Upper lobe of left lung (tissue), 4 donors: ENCODE results near the gene FDXR.

ENCODE experiments used
- CTCF ChIP-seq, 6 experiments: fragments of 450-650 bp in 4 of 6; fragments of 200-600 bp in 2 of 6; sonication (generic) in 2 of 6; IDR thresholded peaks; one replicate each; pipeline ENCODE4 v1.5.1; 2016 to 2019; ENCODE audit warnings: antibody characterized with exemption in 6 of 6
- EP300 ChIP-seq, 4 donors: sonication (generic); formaldehyde crosslinking; IDR thresholded peaks; one replicate each; pipeline ENCODE4 v1.5.1; 2017; ENCODE audit warnings: antibody characterized with exemption in 4 of 4, control low read depth in 2 of 4
- POLR2A ChIP-seq, 4 donors: fragments of 450-650 bp; IDR thresholded peaks; one replicate each; pipeline ENCODE4 v1.5.1; 2016 to 2017; ENCODE audit warnings: antibody characterized with exemption in 4 of 4, mild to moderate bottlenecking in 2 of 4
- POLR2AphosphoS5 ChIP-seq, 2 donors: sonication (generic); formaldehyde crosslinking; IDR thresholded peaks; one replicate each; pipeline ENCODE4 v1.5.1; 2017; ENCODE audit warnings: antibody characterized with exemption in 2 of 2

GRCh38 chr17:74842146-74842598 lies 30.6 kb downstream of the FDXR start:
- TF ChIP-seq CTCF (IDR thresholded peaks at IDR 0.05) = no peak
- no peak for TF ChIP-seq POLR2A (IDR thresholded peaks at IDR 0.05)
- no peak for TF ChIP-seq POLR2AphosphoS5 (IDR thresholded peaks at IDR 0.05)
- no peak for TF ChIP-seq EP300 (IDR thresholded peaks at IDR 0.05)
